Body of pancreas (tissue), 4 donors: Measurements from ENCODE around the gene ANXA8L1. TPM values are rescaled to one million over a fixed set of nuclear protein-coding genes. Genes with fewer than 3 reads are reported as not detected.
"Not testable (repeated sequence)": the region's sequence is repeated elsewhere in the genome, so short reads cannot be mapped to it uniquely, and the experiment has no call there.

Experiments
- ATAC-seq: fragments of 150-250 bp; one replicate; pipeline ENCODE4 v1.9.1; 2016
- DNase-seq, 4 donors: peaks; one replicate each; pipeline ENCODE4 v3.0.0-alpha.2; 2019
- H3K27ac ChIP-seq, 4 donors: fragments of 200-600 bp; sonication (generic); 1 replicate in 3 of 4; 2 replicates in 1 of 4; pipeline versions ENCODE4 v1.5.1 to v1.6.1; 2016 to 2019; ENCODE audit warnings: mild to moderate bottlenecking in 1 of 4, mixed read lengths in 1 of 4, moderate library complexity in 1 of 4
- H3K27me3 ChIP-seq, 2 donors: fragments of 200-600 bp; sonication (generic); one replicate each; pipeline ENCODE4 v1.6.0; 2016; ENCODE audit warnings: mild to moderate bottlenecking in 1 of 2
- H3K36me3 ChIP-seq, 2 donors: fragments of 200-600 bp; sonication (generic); replicated peaks in 1 of 2; 2 replicates each; pipeline ENCODE4 v1.5.1; 2016; ENCODE audit warnings: low read depth in 2 of 2; ENCODE audit not compliant: insufficient read depth in 1 of 2
- H3K4me1 ChIP-seq: fragments of 200-600 bp; sonication (generic); one replicate; pipeline ENCODE4 v1.6.0; 2016
- H3K4me3 ChIP-seq, 2 donors: fragments of 200-600 bp; sonication (generic); 1 replicate in 1 of 2; 2 replicates in 1 of 2; pipeline ENCODE4 v1.5.1; 2016 to 2019
- H3K9me3 ChIP-seq, 3 donors: fragments of 200-600 bp; sonication (generic); 1 replicate in 2 of 3; 2 replicates in 1 of 3; pipeline ENCODE4 v1.5.1; 2016
- POLR2A ChIP-seq, 3 donors: fragments of 450-650 bp; IDR thresholded peaks; one replicate each; pipeline ENCODE4 v1.6.1; 2016; ENCODE audit warnings: antibody characterized with exemption in 3 of 3, mild to moderate bottlenecking in 2 of 3
- WGBS, 2 donors: methylation state at CpG; one replicate each; pipeline ENCODE4 v1.1.5; 2017; 5-methylcytosine and 5-hydroxymethylcytosine counted together
- intact Hi-C: fragments of 100-400 bp; cut with DNase I; formaldehyde crosslinking; loops from one replicate; pipeline ENCODE4 v1.15.1; 2023
- total RNA-seq, 2 donors: library from RNA; depleted of rRNA; stranded (reverse); fragments of >200 nt; gene quantifications; one replicate each; pipeline ENCODE4 v1.1.0, GENCODE V29; 2016
- TF ChIP-seq, protein P1 (sequence below), 7 experiments: fragments of 450-650 bp in 4 of 7; fragments of 200-600 bp in 3 of 7; sonication (generic) in 3 of 7; IDR thresholded peaks; one replicate each; pipeline ENCODE4 v1.5.1; 2016 to 2019; ENCODE audit warnings: antibody characterized with exemption in 7 of 7

The ANXA8L1 gene, protein sequence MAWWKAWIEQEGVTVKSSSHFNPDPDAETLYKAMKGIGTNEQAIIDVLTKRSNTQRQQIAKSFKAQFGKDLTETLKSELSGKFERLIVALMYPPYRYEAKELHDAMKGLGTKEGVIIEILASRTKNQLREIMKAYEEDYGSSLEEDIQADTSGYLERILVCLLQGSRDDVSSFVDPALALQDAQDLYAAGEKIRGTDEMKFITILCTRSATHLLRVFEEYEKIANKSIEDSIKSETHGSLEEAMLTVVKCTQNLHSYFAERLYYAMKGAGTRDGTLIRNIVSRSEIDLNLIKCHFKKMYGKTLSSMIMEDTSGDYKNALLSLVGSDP
- total RNA-seq = not detected

- DNase-seq, H3K36me3 ChIP-seq, ATAC-seq, H3K27ac ChIP-seq, intact Hi-C loops, H3K27me3 ChIP-seq, H3K4me3 ChIP-seq, H3K4me1 ChIP-seq, H3K9me3 ChIP-seq: not testable (repeated sequence)
- WGBS, 2 donors = 82% methylated on average over 3 of the region's 11 CpGs; no CpG with 5 or more reads in 1 of the 2 donors
These were observed at the start of gene ANXA8L1 for GRCh38 chr10:46375406-46375805. Gene ANXA8L1, plus strand, starts transcription at chr10:46375776. Its CDS starts 76 bp downstream, at chr10:46375852.

DNA sequence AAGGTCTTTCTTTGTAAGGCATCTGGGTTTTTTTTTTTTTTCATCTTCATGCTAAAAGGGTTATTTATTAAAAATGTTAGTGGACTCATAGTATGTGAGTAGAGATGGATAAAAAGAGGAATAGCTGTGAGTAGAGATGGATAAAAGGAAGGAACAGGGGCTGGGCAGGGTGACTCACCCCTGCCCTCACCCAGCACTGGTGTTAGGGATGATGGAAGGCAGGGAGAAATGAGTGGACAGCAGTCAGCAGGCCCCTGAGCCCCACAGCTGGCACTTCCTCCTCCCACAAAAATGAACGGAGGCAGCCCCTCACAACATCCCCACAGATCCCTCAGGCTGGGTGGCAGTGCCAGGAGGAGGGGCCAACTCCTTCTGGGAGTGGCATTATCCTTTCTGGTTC lies 49.5 kb upstream of the ANXA8L1 start:
- H3K4me1 ChIP-seq = no peaks in the 10 kb centered on the region
- DNase-seq = no peak
- H3K27me3 ChIP-seq = no peaks in the 10 kb centered on the region
- H3K27ac ChIP-seq = no peak overlapping the region
- H3K36me3 ChIP-seq = no peaks in the 10 kb centered on the region
- ATAC-seq = no peak
- intact Hi-C loops = no loop called here
- H3K4me3 ChIP-seq = no peak overlapping the region
- TF ChIP-seq POLR2A (IDR thresholded peaks at IDR 0.05) = no peak
- TF ChIP-seq, protein P1, sequence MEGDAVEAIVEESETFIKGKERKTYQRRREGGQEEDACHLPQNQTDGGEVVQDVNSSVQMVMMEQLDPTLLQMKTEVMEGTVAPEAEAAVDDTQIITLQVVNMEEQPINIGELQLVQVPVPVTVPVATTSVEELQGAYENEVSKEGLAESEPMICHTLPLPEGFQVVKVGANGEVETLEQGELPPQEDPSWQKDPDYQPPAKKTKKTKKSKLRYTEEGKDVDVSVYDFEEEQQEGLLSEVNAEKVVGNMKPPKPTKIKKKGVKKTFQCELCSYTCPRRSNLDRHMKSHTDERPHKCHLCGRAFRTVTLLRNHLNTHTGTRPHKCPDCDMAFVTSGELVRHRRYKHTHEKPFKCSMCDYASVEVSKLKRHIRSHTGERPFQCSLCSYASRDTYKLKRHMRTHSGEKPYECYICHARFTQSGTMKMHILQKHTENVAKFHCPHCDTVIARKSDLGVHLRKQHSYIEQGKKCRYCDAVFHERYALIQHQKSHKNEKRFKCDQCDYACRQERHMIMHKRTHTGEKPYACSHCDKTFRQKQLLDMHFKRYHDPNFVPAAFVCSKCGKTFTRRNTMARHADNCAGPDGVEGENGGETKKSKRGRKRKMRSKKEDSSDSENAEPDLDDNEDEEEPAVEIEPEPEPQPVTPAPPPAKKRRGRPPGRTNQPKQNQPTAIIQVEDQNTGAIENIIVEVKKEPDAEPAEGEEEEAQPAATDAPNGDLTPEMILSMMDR (IDR thresholded peaks at IDR 0.05) = no peak
- WGBS, 2 donors = 50 to 64% methylated on average over 1 of the region's 1 CpG
- H3K9me3 ChIP-seq = no peaks in the 10 kb centered on the region

DNA sequence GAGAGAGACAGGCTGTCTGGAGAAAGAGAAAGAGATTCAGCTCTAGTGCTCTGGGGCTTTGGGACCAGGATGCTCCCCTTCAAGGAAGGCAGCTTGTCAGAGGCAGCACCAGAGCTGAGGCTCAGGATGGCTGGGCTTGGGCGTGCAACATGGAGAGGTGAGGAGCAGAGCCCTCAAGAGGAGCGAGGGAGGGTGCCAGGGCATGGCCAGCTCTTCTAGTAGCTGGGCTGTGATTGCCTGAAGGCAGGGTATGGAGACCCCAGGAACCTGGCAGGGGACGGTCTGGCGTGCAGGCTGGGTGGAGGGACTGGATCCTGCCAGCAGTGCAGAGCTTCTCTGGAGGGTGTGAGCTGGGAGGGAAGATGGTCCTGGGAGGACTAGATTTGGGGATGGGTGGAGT lies 48.6 kb upstream of the ANXA8L1 start:
- no peak overlapping the region for H3K4me3 ChIP-seq
- TF ChIP-seq, protein P1 (IDR thresholded peaks at IDR 0.05) = no peak
- no peak for TF ChIP-seq POLR2A (IDR thresholded peaks at IDR 0.05)
- no peaks in the 10 kb centered on the region for H3K9me3 ChIP-seq
- no peaks in the 10 kb centered on the region for H3K36me3 ChIP-seq
- no peak for ATAC-seq
- intact Hi-C loops = no loop called here
- WGBS, 2 donors = 92 to 95% methylated on average over 4 of the region's 4 CpGs
- no peak for DNase-seq
- H3K27ac ChIP-seq = no peak overlapping the region
- no peaks in the 10 kb centered on the region for H3K4me1 ChIP-seq
- no peaks in the 10 kb centered on the region for H3K27me3 ChIP-seq

DNA sequence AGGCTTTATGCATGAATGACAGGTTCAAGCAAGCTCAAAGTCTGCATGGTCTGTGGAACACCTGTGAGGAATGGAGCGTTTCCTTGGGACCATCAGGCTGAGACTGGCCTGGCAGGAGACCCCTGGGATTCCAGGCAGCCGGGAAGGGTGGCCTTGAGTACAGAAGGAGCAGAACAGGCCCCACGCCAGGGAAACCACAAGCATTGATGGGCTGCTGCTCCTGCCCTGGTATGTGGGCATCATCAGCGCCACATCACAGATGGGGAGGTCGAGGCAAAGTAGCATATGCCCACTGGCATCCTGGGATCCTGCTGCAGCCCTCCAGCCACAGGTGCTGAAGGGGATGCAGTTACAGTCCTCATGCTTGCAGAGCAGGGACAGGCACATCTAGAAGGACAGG lies 47.9 kb upstream of the ANXA8L1 start:
- no peak for DNase-seq
- no peaks in the 10 kb centered on the region for H3K36me3 ChIP-seq
- H3K4me3 ChIP-seq = no peak overlapping the region
- no peaks in the 10 kb centered on the region for H3K27me3 ChIP-seq
- no peaks in the 10 kb centered on the region for H3K9me3 ChIP-seq
- WGBS, 2 donors = 59 to 83% methylated on average over 3 to 5 of the region's 5 CpGs
- ATAC-seq = no peak
- no peak overlapping the region for H3K27ac ChIP-seq
- intact Hi-C loops = no loop called here
- TF ChIP-seq, protein P1 (IDR thresholded peaks at IDR 0.05) = no peak
- TF ChIP-seq POLR2A (IDR thresholded peaks at IDR 0.05) = no peak
- H3K4me1 ChIP-seq = no peaks in the 10 kb centered on the region

GRCh38 chr10:46328853-46329689 lies 46.5 kb upstream of the ANXA8L1 start:
- no peaks in the 10 kb centered on the region for H3K4me1 ChIP-seq
- 67% methylated on average over 8 to 9 of the region's 9 CpGs for WGBS, 2 donors
- DNase-seq (no peak), ATAC-seq (no peak)
- intact Hi-C loops = no loop called here
- H3K9me3 ChIP-seq = no peaks in the 10 kb centered on the region
- no peak overlapping the region for H3K27ac ChIP-seq
- H3K36me3 ChIP-seq = no peaks in the 10 kb centered on the region
- H3K4me3 ChIP-seq = no peak overlapping the region
- TF ChIP-seq, protein P1 (IDR thresholded peaks at IDR 0.05) = no peak
- TF ChIP-seq POLR2A (IDR thresholded peaks at IDR 0.05) = no peak
- no peaks in the 10 kb centered on the region for H3K27me3 ChIP-seq
